Posterior vena cava (tissue), 2 donors: ENCODE data around the gene TMEM115. TPM values are rescaled to one million over a fixed set of nuclear protein-coding genes. Genes with fewer than 3 reads are reported as not detected.

Experiments
- DNase-seq: peaks from one replicate; pipeline ENCODE4 v3.0.0-alpha.2; 2020; ENCODE audit warnings: low spot score
- intact Hi-C, 2 donors: fragments of 100-400 bp; cut with DNase I; formaldehyde crosslinking; loops; one replicate each; pipeline versions ENCODE4 v1.14.1 to v1.14.2; 2022 to 2023
- long read RNA-seq, 2 donors: library from polyadenylated mRNA; unstranded; transcript quantifications; one replicate each; pipeline ENCODE4 v2.0.0, GENCODE V29; 2020 to 2021
- total RNA-seq, 2 donors: library from RNA; stranded (reverse); fragmentation: NEBNext Ultra II Directional; extraction: Animal tissue kit (Norgen Biotek cat#: 25700); gene quantifications; one replicate each; pipeline ENCODE4 v1.2.1, GENCODE V29; 2021
- donor health status: DM: yes; HTN: yes; CAD: no.
- donor health status: DM: yes; HTN: yes; CAD: no.

TMEM115 gene
- 10 to 100 TPM; 29.3 TPM for total RNA-seq
- long read RNA-seq, donor 1, transcript TMEM115-201 (2 exons, 2,197 nt): major isoform, 32 of 32 reads
- long read RNA-seq, donor 1, partial matches to known transcripts: 0 of 32 reads
- long read RNA-seq, donor 1, other reads (novel, unspliced or antisense): 0 of 32 reads
- long read RNA-seq, donor 2, transcript TMEM115-201 (2 exons, 2,197 nt): major isoform, 223 of 232 reads
- long read RNA-seq, donor 2, partial matches to known transcripts: 1 of 232 reads
- long read RNA-seq, donor 2, other reads (novel, unspliced or antisense): 8 of 232 reads

GRCh38 chr3:50358911-50359759, at the start of gene TMEM115:
TSS of gene TMEM115 (minus strand) at chr3:50359521. CDS start at chr3:50359063, 458 bp downstream.
- intact Hi-C loops: no loop called here
- DNase-seq: peak; percentile 98

- intact Hi-C loops: no loop called here
- no peak for DNase-seq
These were observed 49.2 kb upstream of the TMEM115 start for GRCh38 chr3:50408443-50408944.

- no peak for DNase-seq
- intact Hi-C loops: no loop called here
These were observed 47.2 kb upstream of the TMEM115 start for GRCh38 chr3:50406487-50406886.

GRCh38 chr3:50405249-50405648, 45.9 kb upstream of the TMEM115 start:
- intact Hi-C loops: no loop called here

GRCh38 chr3:50401978-50402595, 42.8 kb upstream of the TMEM115 start:
- DNase-seq: no peak
- intact Hi-C loops: no loop called here

More at GRCh38 chr3:50405249-50405648, 45.9 kb upstream of the TMEM115 start:
- no peak for DNase-seq

- intact Hi-C loops: no loop called here
- DNase-seq: no peak
These were observed 37.2 kb upstream of the TMEM115 start for GRCh38 chr3:50396502-50396901.

GRCh38 chr3:50395070-50395860, 35.9 kb upstream of the TMEM115 start:
- DNase-seq: no peak
- intact Hi-C loops: no loop called here

GRCh38 chr3:50393061-50393460, 33.7 kb upstream of the TMEM115 start:
- intact Hi-C loops: no loop called here
- DNase-seq: no peak

GRCh38 chr3:50392101-50392715, 32.9 kb upstream of the TMEM115 start:
- DNase-seq: no peak
- intact Hi-C loops: no loop called here

- no peak for DNase-seq
These were observed 31.3 kb upstream of the TMEM115 start for GRCh38 chr3:50390508-50391224.

GRCh38 chr3:50389414-50389767, 30.1 kb upstream of the TMEM115 start:
- DNase-seq: no peak
- intact Hi-C loops: no loop called here

More at GRCh38 chr3:50390508-50391224, 31.3 kb upstream of the TMEM115 start:
- intact Hi-C loops: no loop called here

GRCh38 chr3:50388720-50389413, 29.5 kb upstream of the TMEM115 start:
- intact Hi-C loops: no loop called here
- no peak for DNase-seq

GRCh38 chr3:50388016-50388719, 28.8 kb upstream of the TMEM115 start:
- intact Hi-C loops: no loop called here
- DNase-seq: no peak

- intact Hi-C loops: no loop called here
- no peak for DNase-seq
These were observed 26.4 kb upstream of the TMEM115 start for GRCh38 chr3:50385754-50386153.

GRCh38 chr3:50383750-50384149, 24.4 kb upstream of the TMEM115 start:
- intact Hi-C loops: no loop called here
- no peak for DNase-seq

- intact Hi-C loops: no loop called here
- no peak for DNase-seq
These were observed 23.4 kb upstream of the TMEM115 start for GRCh38 chr3:50382722-50383121.

- DNase-seq: no peak
- intact Hi-C loops: no loop called here
These were observed 22.1 kb upstream of the TMEM115 start for GRCh38 chr3:50381383-50381782.
